ACC112 (cell line): ENCODE results near the gene CARMIL1.
A peak's percentile ranks its signal among the peaks of the same experiment; 100 is the strongest.

ENCODE experiments used
- H2AFZ ChIP-seq: fragments of 200-600 bp; sonication (generic); one replicate; pipeline ENCODE4 v1.6.0; 2017; ENCODE audit warnings: antibody characterized with exemption, low read length; ENCODE audit not compliant: unreplicated experiment
- H3K27ac ChIP-seq: fragments of 200-600 bp; sonication (generic); 2 replicates; pipeline ENCODE4 v1.5.1; 2014; ENCODE audit warnings: low read depth, mild to moderate bottlenecking, antibody characterized with exemption, low read length, moderate library complexity
- H3K27me3 ChIP-seq: fragments of 200-600 bp; sonication (generic); 2 replicates; pipeline ENCODE4 v1.6.1; 2014; ENCODE audit warnings: mild to moderate bottlenecking, antibody characterized with exemption, low read length, moderate library complexity, mixed read lengths; ENCODE audit not compliant: insufficient read depth
- H3K36me3 ChIP-seq: fragments of 200-600 bp; sonication (generic); 2 replicates; pipeline ENCODE4 v1.6.1; 2016; ENCODE audit warnings: mild to moderate bottlenecking, antibody characterized with exemption, low read length, moderate library complexity, mixed read lengths; ENCODE audit not compliant: insufficient read depth
- H3K4me1 ChIP-seq: fragments of 200-600 bp; sonication (generic); one replicate; pipeline ENCODE4 v1.6.1; 2016; ENCODE audit warnings: low read length, mixed read lengths; ENCODE audit not compliant: insufficient read depth, unreplicated experiment, control insufficient read depth
- H3K4me3 ChIP-seq: fragments of 200-600 bp; sonication (generic); 2 replicates; pipeline ENCODE4 v1.5.1; 2014; ENCODE audit warnings: mild to moderate bottlenecking, low read depth, low read length
- H3K79me2 ChIP-seq: fragments of 200-600 bp; sonication (generic); one replicate; pipeline ENCODE4 v1.6.0; 2016; ENCODE audit warnings: low read length; ENCODE audit not compliant: control insufficient read depth, unreplicated experiment, insufficient read depth

CARMIL1 gene

GRCh38 chr6:25307805-25308494, 28.8 kb downstream of the CARMIL1 start:
- H3K4me1 ChIP-seq = peaks cover 21% of the 10 kb centered on the region
- peaks cover 3% of the 10 kb centered on the region for H3K79me2 ChIP-seq
- H3K4me3 ChIP-seq = no peak overlapping the region
- no peak overlapping the region for H3K27ac ChIP-seq
- no peaks in the 10 kb centered on the region for H3K27me3 ChIP-seq
- no peaks in the 10 kb centered on the region for H3K36me3 ChIP-seq
- H2AFZ ChIP-seq = no peak overlapping the region

GRCh38 chr6:25309886-25310285, 30.7 kb downstream of the CARMIL1 start:
- no peaks in the 10 kb centered on the region for H3K36me3 ChIP-seq
- H3K79me2 ChIP-seq = peaks cover 4% of the 10 kb centered on the region
- no peak overlapping the region for H3K27ac ChIP-seq
- H3K27me3 ChIP-seq = no peaks in the 10 kb centered on the region
- H2AFZ ChIP-seq = no peak overlapping the region
- H3K4me1 ChIP-seq = peaks cover 30% of the 10 kb centered on the region
- H3K4me3 ChIP-seq = no peak overlapping the region

- peak overlapping the region; percentile 92 for H3K27ac ChIP-seq
- no peaks in the 10 kb centered on the region for H3K36me3 ChIP-seq
- H3K79me2 ChIP-seq = peaks cover 4% of the 10 kb centered on the region
- no peak overlapping the region for H3K4me3 ChIP-seq
- no peak overlapping the region for H2AFZ ChIP-seq
- no peaks in the 10 kb centered on the region for H3K27me3 ChIP-seq
- peaks cover 30% of the 10 kb centered on the region for H3K4me1 ChIP-seq
Measured at GRCh38 chr6:25311331-25311840, 32.2 kb downstream of the CARMIL1 start.

GRCh38 chr6:25312034-25312620, 33.0 kb downstream of the CARMIL1 start:
- H2AFZ ChIP-seq = peak overlapping the region; percentile 68
- peaks cover 4% of the 10 kb centered on the region for H3K79me2 ChIP-seq
- H3K4me1 ChIP-seq = peaks cover 30% of the 10 kb centered on the region
- no peaks in the 10 kb centered on the region for H3K36me3 ChIP-seq
- H3K27ac ChIP-seq = peak overlapping the region; percentile 92
- H3K4me3 ChIP-seq = peak overlapping the region; percentile 65
- no peaks in the 10 kb centered on the region for H3K27me3 ChIP-seq

- H3K79me2 ChIP-seq = peaks cover 4% of the 10 kb centered on the region
- H3K27me3 ChIP-seq = no peaks in the 10 kb centered on the region
- peak overlapping the region; percentile 65 for H3K4me3 ChIP-seq
- H3K4me1 ChIP-seq = peaks cover 30% of the 10 kb centered on the region
- H2AFZ ChIP-seq = peak overlapping the region; percentile 68
- H3K27ac ChIP-seq = peak overlapping the region; percentile 92
- H3K36me3 ChIP-seq = no peaks in the 10 kb centered on the region
Measured at GRCh38 chr6:25312703-25313102, 33.5 kb downstream of the CARMIL1 start.

GRCh38 chr6:25314509-25315175, 35.5 kb downstream of the CARMIL1 start:
- Histone ChIP-seq H2AFZ (no peak overlapping the region), H3K27me3 (no peaks in the 10 kb centered on the region), H3K27ac (no peak overlapping the region), H3K79me2 (peaks cover 4% of the 10 kb centered on the region), H3K4me3 (no peak overlapping the region), H3K36me3 (no peaks in the 10 kb centered on the region), H3K4me1 (peaks cover 30% of the 10 kb centered on the region)

- H3K4me3 ChIP-seq = no peak overlapping the region
- H2AFZ ChIP-seq = no peak overlapping the region
Measured at GRCh38 chr6:25315194-25316177, 36.3 kb downstream of the CARMIL1 start.

GRCh38 chr6:25316626-25317025, 37.5 kb downstream of the CARMIL1 start:
- no peaks in the 10 kb centered on the region for H3K36me3 ChIP-seq
- H3K4me1 ChIP-seq = peaks cover 19% of the 10 kb centered on the region
- H3K79me2 ChIP-seq = peaks cover 4% of the 10 kb centered on the region
- H2AFZ ChIP-seq = no peak overlapping the region
- no peak overlapping the region for H3K4me3 ChIP-seq
- H3K27ac ChIP-seq = no peak overlapping the region
- H3K27me3 ChIP-seq = no peaks in the 10 kb centered on the region

More at GRCh38 chr6:25315194-25316177, 36.3 kb downstream of the CARMIL1 start:
- Histone ChIP-seq H3K27me3 (no peaks in the 10 kb centered on the region), H3K27ac (no peak overlapping the region), H3K36me3 (no peaks in the 10 kb centered on the region), H3K4me1 (peaks cover 30% of the 10 kb centered on the region), H3K79me2 (peaks cover 4% of the 10 kb centered on the region)

GRCh38 chr6:25318589-25318988, 39.4 kb downstream of the CARMIL1 start:
- peaks cover 4% of the 10 kb centered on the region for H3K79me2 ChIP-seq
- no peaks in the 10 kb centered on the region for H3K36me3 ChIP-seq
- H3K27me3 ChIP-seq = no peaks in the 10 kb centered on the region
- no peak overlapping the region for H2AFZ ChIP-seq
- peaks cover 3% of the 10 kb centered on the region for H3K4me1 ChIP-seq
- no peak overlapping the region for H3K4me3 ChIP-seq
- no peak overlapping the region for H3K27ac ChIP-seq

- no peaks in the 10 kb centered on the region for H3K27me3 ChIP-seq
- H3K36me3 ChIP-seq = no peaks in the 10 kb centered on the region
- no peak overlapping the region for H3K27ac ChIP-seq
- no peak overlapping the region for H3K4me3 ChIP-seq
- H3K79me2 ChIP-seq = no peaks in the 10 kb centered on the region
- no peak overlapping the region for H2AFZ ChIP-seq
- no peaks in the 10 kb centered on the region for H3K4me1 ChIP-seq
Measured at GRCh38 chr6:25320459-25320858, 41.3 kb downstream of the CARMIL1 start.
